WTC11 (cell line): ENCODE results near the gene PREX1. TPM values are rescaled to one million over a fixed set of nuclear protein-coding genes. Genes with fewer than 3 reads are reported as not detected.

Experiments used
- ATAC-seq: fragments of 200-7000 bp; cut with Tn5 transposase; 2 replicates; pipeline ENCODE4 v1.10.0; 2021; ENCODE audit warnings: mild to moderate bottlenecking, moderate library complexity
- CTCF ChIA-PET: fragments of 300-600 bp; sonication (Branson Sonifier 250); formaldehyde crosslinking; loops from one replicate; lab custom pipeline; 2021; ENCODE audit warnings: antibody characterized with exemption; lab: Charles Lee
- POLR2A ChIA-PET: fragments of 350-600 bp; sonication (Branson Sonifier 250); formaldehyde crosslinking; loops from one replicate; lab custom pipeline; 2021; ENCODE audit warnings: antibody characterized with exemption; lab: Charles Lee
- DNase-seq: peaks from one replicate; pipeline ENCODE4 v3.0.0; 2021; ENCODE audit warnings: low spot score
- H3K27ac Mint-ChIP-seq: 2 replicates; pipeline ENCODE4 v1.8.0; 2021; ENCODE audit warnings: mixed read lengths
- H3K27me3 Mint-ChIP-seq: 2 replicates; pipeline ENCODE4 v1.8.0; 2021; ENCODE audit warnings: low read depth, mild to moderate bottlenecking, moderate library complexity, mixed read lengths
- H3K36me3 Mint-ChIP-seq: 2 replicates; pipeline ENCODE4 v1.8.0; 2021; ENCODE audit warnings: mixed read lengths
- H3K4me1 Mint-ChIP-seq: 2 replicates; pipeline ENCODE4 v1.8.0; 2022; ENCODE audit warnings: mixed read lengths
- H3K4me3 Mint-ChIP-seq: 2 replicates; pipeline ENCODE4 v1.8.0; 2021; ENCODE audit warnings: mild to moderate bottlenecking, moderate library complexity, mixed read lengths
- H3K9me3 Mint-ChIP-seq: 2 replicates; pipeline ENCODE4 v1.8.0; 2021; ENCODE audit warnings: mixed read lengths
- ATF6 ChIP-seq: sonication (generic); formaldehyde crosslinking; IDR thresholded peaks from 2 replicates; pipeline ENCODE4 v1.8.1; 2023; ENCODE audit warnings: mild to moderate bottlenecking, missing genetic modification reagents
- CBFB ChIP-seq: sonication (generic); formaldehyde crosslinking; IDR thresholded peaks from 2 replicates; pipeline ENCODE4 v1.8.1; 2022; ENCODE audit warnings: mild to moderate bottlenecking, low read depth, missing genetic modification reagents
- CTCF ChIP-seq: fragments of 200-600 bp; IDR thresholded peaks from 2 replicates; pipeline ENCODE4 v1.8.0; 2022; ENCODE audit warnings: antibody characterized with exemption
- E2F1 ChIP-seq: sonication (generic); formaldehyde crosslinking; IDR thresholded peaks from 2 replicates; pipeline ENCODE4 v1.8.0; 2022; ENCODE audit warnings: mild to moderate bottlenecking, missing genetic modification reagents
- EMX1 ChIP-seq: fragments of 250-450 bp; sonication (Bioruptor Pico); IDR thresholded peaks from 2 replicates; pipeline ENCODE4 v1.8.0; 2021; ENCODE audit warnings: mild to moderate bottlenecking
- FOXJ3 ChIP-seq: sonication (generic); formaldehyde crosslinking; IDR thresholded peaks from 2 replicates; pipeline ENCODE4 v1.9.0; 2021; ENCODE audit warnings: missing genetic modification reagents, mild to moderate bottlenecking, borderline replicate concordance
- GRHL2 ChIP-seq: fragments of 250-450 bp; sonication (Bioruptor Pico); IDR thresholded peaks from 2 replicates; pipeline ENCODE4 v1.8.0; 2022; ENCODE audit warnings: mild to moderate bottlenecking, moderate library complexity; ENCODE audit not compliant: insufficient replicate concordance, severe bottlenecking
- GTF2I ChIP-seq: fragments of 250-450 bp; sonication (Bioruptor Pico); conservative IDR thresholded peaks from 2 replicates; pipeline ENCODE4 v1.4.0; 2021; ENCODE audit warnings: mild to moderate bottlenecking
- MXD4 ChIP-seq: fragments of 250-450 bp; sonication (Bioruptor Pico); IDR thresholded peaks from 2 replicates; pipeline ENCODE4 v1.8.0; 2021; ENCODE audit warnings: mild to moderate bottlenecking, moderate library complexity, borderline replicate concordance
- NR1H2 ChIP-seq: sonication (generic); formaldehyde crosslinking; IDR thresholded peaks from 2 replicates; pipeline ENCODE4 v1.9.0; 2021; ENCODE audit warnings: mild to moderate bottlenecking, moderate library complexity, missing genetic modification reagents
- SMAD3 ChIP-seq: sonication (generic); formaldehyde crosslinking; IDR thresholded peaks from 2 replicates; pipeline ENCODE4 v1.8.0; 2022; ENCODE audit warnings: missing genetic modification reagents, mild to moderate bottlenecking, borderline replicate concordance
- SMAD4 ChIP-seq: sonication (generic); formaldehyde crosslinking; IDR thresholded peaks from 2 replicates; pipeline ENCODE4 v1.8.0; 2022; ENCODE audit warnings: mild to moderate bottlenecking, missing genetic modification reagents
- SOX15 ChIP-seq: fragments of 250-450 bp; sonication (Bioruptor Pico); IDR thresholded peaks from 2 replicates; pipeline ENCODE4 v1.9.0; 2021; ENCODE audit warnings: mild to moderate bottlenecking
- ZNF121 ChIP-seq: sonication (generic); formaldehyde crosslinking; IDR thresholded peaks from 2 replicates; pipeline ENCODE4 v1.8.0; 2023; ENCODE audit warnings: missing genetic modification reagents
- ZNF671 ChIP-seq: fragments of 250-450 bp; sonication (Bioruptor Pico); IDR thresholded peaks from 2 replicates; pipeline ENCODE4 v1.8.0; 2021; ENCODE audit warnings: mild to moderate bottlenecking
- total RNA-seq: library from RNA; stranded (reverse); gene quantifications from 3 replicates; pipeline ENCODE4 v1.2.3, GENCODE V29; 2021
- TF ChIP-seq, protein P1 (sequence below): sonication (generic); formaldehyde crosslinking; IDR thresholded peaks from 2 replicates; pipeline ENCODE4 v1.8.0; 2023; ENCODE audit warnings: mild to moderate bottlenecking, missing genetic modification reagents
- TF ChIP-seq, protein P2 (sequence below): sonication (generic); formaldehyde crosslinking; IDR thresholded peaks from 2 replicates; pipeline ENCODE4 v1.8.1; 2023; ENCODE audit warnings: mild to moderate bottlenecking, missing genetic modification reagents, borderline replicate concordance
- TF ChIP-seq, protein P3 (sequence below): sonication (generic); formaldehyde crosslinking; conservative IDR thresholded peaks from 2 replicates; pipeline ENCODE4 v1.8.1; 2022; ENCODE audit warnings: mild to moderate bottlenecking, missing genetic modification reagents

PREX1 gene
- total RNA-seq, 1 experiment from 2014 or later = 17.3 TPM

GRCh38 chr20:48632825-48633619 lies 194.8 kb downstream of the PREX1 start (continued):
- TF ChIP-seq CBFB (CRISPR knock-in tag) (no peak), ZNF671 (CRISPR knock-in tag) (no peak), SOX15 (CRISPR knock-in tag) (no peak), GTF2I (CRISPR knock-in tag) (no peak), CTCF (no peak)
- TF ChIP-seq, protein P1, sequence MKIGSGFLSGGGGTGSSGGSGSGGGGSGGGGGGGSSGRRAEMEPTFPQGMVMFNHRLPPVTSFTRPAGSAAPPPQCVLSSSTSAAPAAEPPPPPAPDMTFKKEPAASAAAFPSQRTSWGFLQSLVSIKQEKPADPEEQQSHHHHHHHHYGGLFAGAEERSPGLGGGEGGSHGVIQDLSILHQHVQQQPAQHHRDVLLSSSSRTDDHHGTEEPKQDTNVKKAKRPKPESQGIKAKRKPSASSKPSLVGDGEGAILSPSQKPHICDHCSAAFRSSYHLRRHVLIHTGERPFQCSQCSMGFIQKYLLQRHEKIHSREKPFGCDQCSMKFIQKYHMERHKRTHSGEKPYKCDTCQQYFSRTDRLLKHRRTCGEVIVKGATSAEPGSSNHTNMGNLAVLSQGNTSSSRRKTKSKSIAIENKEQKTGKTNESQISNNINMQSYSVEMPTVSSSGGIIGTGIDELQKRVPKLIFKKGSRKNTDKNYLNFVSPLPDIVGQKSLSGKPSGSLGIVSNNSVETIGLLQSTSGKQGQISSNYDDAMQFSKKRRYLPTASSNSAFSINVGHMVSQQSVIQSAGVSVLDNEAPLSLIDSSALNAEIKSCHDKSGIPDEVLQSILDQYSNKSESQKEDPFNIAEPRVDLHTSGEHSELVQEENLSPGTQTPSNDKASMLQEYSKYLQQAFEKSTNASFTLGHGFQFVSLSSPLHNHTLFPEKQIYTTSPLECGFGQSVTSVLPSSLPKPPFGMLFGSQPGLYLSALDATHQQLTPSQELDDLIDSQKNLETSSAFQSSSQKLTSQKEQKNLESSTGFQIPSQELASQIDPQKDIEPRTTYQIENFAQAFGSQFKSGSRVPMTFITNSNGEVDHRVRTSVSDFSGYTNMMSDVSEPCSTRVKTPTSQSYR = no peak
- TF ChIP-seq, protein P2, sequence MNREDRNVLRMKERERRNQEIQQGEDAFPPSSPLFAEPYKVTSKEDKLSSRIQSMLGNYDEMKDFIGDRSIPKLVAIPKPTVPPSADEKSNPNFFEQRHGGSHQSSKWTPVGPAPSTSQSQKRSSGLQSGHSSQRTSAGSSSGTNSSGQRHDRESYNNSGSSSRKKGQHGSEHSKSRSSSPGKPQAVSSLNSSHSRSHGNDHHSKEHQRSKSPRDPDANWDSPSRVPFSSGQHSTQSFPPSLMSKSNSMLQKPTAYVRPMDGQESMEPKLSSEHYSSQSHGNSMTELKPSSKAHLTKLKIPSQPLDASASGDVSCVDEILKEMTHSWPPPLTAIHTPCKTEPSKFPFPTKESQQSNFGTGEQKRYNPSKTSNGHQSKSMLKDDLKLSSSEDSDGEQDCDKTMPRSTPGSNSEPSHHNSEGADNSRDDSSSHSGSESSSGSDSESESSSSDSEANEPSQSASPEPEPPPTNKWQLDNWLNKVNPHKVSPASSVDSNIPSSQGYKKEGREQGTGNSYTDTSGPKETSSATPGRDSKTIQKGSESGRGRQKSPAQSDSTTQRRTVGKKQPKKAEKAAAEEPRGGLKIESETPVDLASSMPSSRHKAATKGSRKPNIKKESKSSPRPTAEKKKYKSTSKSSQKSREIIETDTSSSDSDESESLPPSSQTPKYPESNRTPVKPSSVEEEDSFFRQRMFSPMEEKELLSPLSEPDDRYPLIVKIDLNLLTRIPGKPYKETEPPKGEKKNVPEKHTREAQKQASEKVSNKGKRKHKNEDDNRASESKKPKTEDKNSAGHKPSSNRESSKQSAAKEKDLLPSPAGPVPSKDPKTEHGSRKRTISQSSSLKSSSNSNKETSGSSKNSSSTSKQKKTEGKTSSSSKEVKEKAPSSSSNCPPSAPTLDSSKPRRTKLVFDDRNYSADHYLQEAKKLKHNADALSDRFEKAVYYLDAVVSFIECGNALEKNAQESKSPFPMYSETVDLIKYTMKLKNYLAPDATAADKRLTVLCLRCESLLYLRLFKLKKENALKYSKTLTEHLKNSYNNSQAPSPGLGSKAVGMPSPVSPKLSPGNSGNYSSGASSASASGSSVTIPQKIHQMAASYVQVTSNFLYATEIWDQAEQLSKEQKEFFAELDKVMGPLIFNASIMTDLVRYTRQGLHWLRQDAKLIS = no peak

DNA sequence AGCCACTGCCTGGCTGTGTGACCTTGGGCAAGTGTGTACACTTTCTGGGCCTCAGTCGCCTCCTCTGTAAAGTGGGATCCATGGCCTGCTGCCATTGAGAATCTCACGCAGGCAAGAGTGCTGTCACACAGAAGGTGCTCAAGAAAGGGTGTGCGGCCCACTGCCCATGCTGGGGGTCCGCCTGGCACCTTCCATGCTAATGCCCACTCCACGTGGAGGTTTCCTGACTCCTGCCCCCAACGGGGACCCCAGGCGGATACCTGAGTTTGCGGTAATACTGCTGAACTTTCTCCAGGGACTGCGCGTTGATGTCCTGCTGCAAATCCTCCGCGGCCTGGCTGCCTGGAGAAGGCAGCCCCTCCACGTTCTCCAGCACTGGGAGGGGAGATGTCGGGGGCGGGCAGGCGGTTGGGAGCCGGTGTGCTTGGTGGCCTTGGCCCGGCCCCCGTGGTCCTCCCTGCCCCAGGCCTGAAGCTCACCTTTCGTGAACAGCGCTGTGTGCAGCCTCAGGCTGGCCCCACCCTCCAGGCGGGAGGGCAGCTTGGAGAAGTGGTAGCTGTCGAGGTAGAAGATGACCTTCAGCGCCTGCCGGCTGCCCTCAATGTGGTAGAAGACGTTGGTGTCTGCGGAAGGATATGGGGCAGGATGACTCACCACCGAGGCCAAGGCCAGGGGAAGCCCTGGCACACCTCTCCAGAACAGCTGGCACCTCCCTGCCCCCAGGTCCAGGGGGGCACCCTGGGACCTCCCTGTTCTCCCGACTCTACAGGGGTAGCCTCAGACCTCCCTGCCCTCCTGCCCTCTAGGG lies 195.6 kb downstream of the PREX1 start:
- no peak overlapping the region for H3K4me3 Mint-ChIP-seq
- H3K27me3 Mint-ChIP-seq = no peaks in the 10 kb centered on the region
- ATAC-seq (no peak), DNase-seq (no peak)
- H3K9me3 Mint-ChIP-seq = no peaks in the 10 kb centered on the region
- no peaks in the 10 kb centered on the region for H3K36me3 Mint-ChIP-seq
- POLR2A ChIA-PET = no interaction called here
- H3K27ac Mint-ChIP-seq = no peak overlapping the region
- CTCF ChIA-PET = interaction anchor here (1.0 to 1.1 kb wide), 2 partner anchors 12 to 25 kb away, joined by 3 read pairs; no protein-coding TSS in a partner anchor
- H3K4me1 Mint-ChIP-seq = peaks cover 3% of the 10 kb centered on the region; the same call in 1 of the 2 replicates
- TF ChIP-seq MXD4 (CRISPR knock-in tag) (no peak), ATF6 (CRISPR knock-in tag) (no peak), GRHL2 (CRISPR knock-in tag) (no peak), SMAD3 (CRISPR knock-in tag) (no peak), SMAD4 (no peak), EMX1 (CRISPR knock-in tag) (no peak), FOXJ3 (CRISPR knock-in tag) (no peak), NR1H2 (CRISPR knock-in tag) (no peak), ZNF121 (CRISPR knock-in tag) (no peak), E2F1 (CRISPR knock-in tag) (no peak)
- TF ChIP-seq, protein P1 = no peak
- TF ChIP-seq, protein P3, sequence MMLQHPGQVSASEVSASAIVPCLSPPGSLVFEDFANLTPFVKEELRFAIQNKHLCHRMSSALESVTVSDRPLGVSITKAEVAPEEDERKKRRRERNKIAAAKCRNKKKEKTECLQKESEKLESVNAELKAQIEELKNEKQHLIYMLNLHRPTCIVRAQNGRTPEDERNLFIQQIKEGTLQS (CRISPR knock-in tag) = no peak
